GM23248 (cell line): ENCODE results near the gene IGF1R. TPM values are rescaled to one million over a fixed set of nuclear protein-coding genes. Genes with fewer than 3 reads are reported as not detected.

Source experiments
- DNase-seq: peaks from one replicate; pipeline ENCODE4 v3.0.0-alpha.2; 2015
- H2AFZ ChIP-seq: fragments of 200-600 bp; sonication (generic); 2 replicates; pipeline ENCODE4 v1.6.1; 2016; ENCODE audit warnings: antibody characterized with exemption
- H3F3A ChIP-seq: fragments of 200-600 bp; sonication (generic); 2 replicates; pipeline ENCODE4 v1.6.1; 2016; ENCODE audit warnings: mild to moderate bottlenecking, antibody characterized with exemption, mixed run types; ENCODE audit not compliant: insufficient read depth
- H3K27ac ChIP-seq: fragments of 200-600 bp; sonication (generic); 2 replicates; pipeline ENCODE4 v1.5.1; 2016; ENCODE audit warnings: mild to moderate bottlenecking
- H3K27me3 ChIP-seq: fragments of 200-600 bp; sonication (generic); replicated peaks from 2 replicates; pipeline ENCODE4 v1.6.1; 2016; ENCODE audit warnings: mild to moderate bottlenecking; ENCODE audit not compliant: insufficient read depth
- H3K36me3 ChIP-seq: fragments of 200-600 bp; sonication (generic); 2 replicates; pipeline ENCODE4 v1.6.1; 2016; ENCODE audit warnings: low read depth, mild to moderate bottlenecking
- H3K4me1 ChIP-seq: fragments of 200-600 bp; sonication (generic); 2 replicates; pipeline ENCODE4 v1.6.1; 2016; ENCODE audit warnings: mild to moderate bottlenecking; ENCODE audit not compliant: insufficient read depth
- H3K4me2 ChIP-seq: fragments of 200-600 bp; sonication (generic); one replicate; pipeline ENCODE4 v1.6.1; 2016; ENCODE audit warnings: mild to moderate bottlenecking; ENCODE audit not compliant: unreplicated experiment
- H3K4me3 ChIP-seq: fragments of 200-600 bp; sonication (generic); 2 replicates; pipeline ENCODE4 v1.5.1; 2016; ENCODE audit warnings: mild to moderate bottlenecking
- H3K79me2 ChIP-seq: fragments of 200-600 bp; sonication (generic); 2 replicates; pipeline ENCODE4 v1.6.1; 2016; ENCODE audit warnings: mild to moderate bottlenecking; ENCODE audit not compliant: insufficient read depth
- H3K9ac ChIP-seq: fragments of 200-600 bp; sonication (generic); 2 replicates; pipeline ENCODE4 v1.6.1; 2016; ENCODE audit warnings: mild to moderate bottlenecking
- H3K9me2 ChIP-seq: fragments of 200-600 bp; sonication (generic); 2 replicates; pipeline ENCODE4 v1.6.1; 2016; ENCODE audit warnings: mixed run types, mild to moderate bottlenecking, moderate library complexity; ENCODE audit not compliant: insufficient read depth
- H3K9me3 ChIP-seq: fragments of 200-600 bp; sonication (generic); one replicate; pipeline ENCODE4 v1.6.1; 2017; ENCODE audit warnings: low read depth
- H4K20me1 ChIP-seq: fragments of 200-600 bp; sonication (generic); 2 replicates; pipeline ENCODE4 v1.6.0; 2016; ENCODE audit not compliant: insufficient read depth
- EZH2 ChIP-seq: fragments of 200-600 bp; sonication (generic); IDR thresholded peaks from 2 replicates; pipeline ENCODE4 v1.6.1; 2018; ENCODE audit warnings: antibody characterized with exemption, mild to moderate bottlenecking; ENCODE audit not compliant: insufficient read depth, poor library complexity, severe bottlenecking
- EZH2phosphoT487 ChIP-seq: fragments of 200-600 bp; sonication (generic); IDR thresholded peaks from 2 replicates; pipeline ENCODE4 v1.6.1; 2018; ENCODE audit warnings: antibody characterized with exemption, moderate library complexity, mild to moderate bottlenecking, low read depth; ENCODE audit not compliant: insufficient read depth
- WGBS, 2 experiments: methylation state at CpG; one replicate each; pipeline ENCODE4 v1.1.6; 2015 to 2017; ENCODE audit warnings: low lambda C conversion rate in 2 of 2, low coverage in 1 of 2; ENCODE audit errors: missing lambda C conversion rate in 2 of 2; 5-methylcytosine and 5-hydroxymethylcytosine counted together
- in situ Hi-C: fragments of 300-500 bp; cut with MboI; formaldehyde crosslinking; loops from 2 replicates; pipeline ENCODE4 v1.15.0; 2020
- polyA plus RNA-seq: library from polyadenylated mRNA; unstranded; fragments of >200 nt; fragmentation: Nextera tagmentation; extraction: Ambion mirVana; gene quantifications from 2 replicates; pipeline ENCODE4 v1.2.1, GENCODE V29; 2016
- total RNA-seq: library from RNA; depleted of rRNA; stranded (reverse); fragments of >200 nt; shearing (Covaris generic); gene quantifications from 2 replicates; pipeline ENCODE4 v1.2.3, GENCODE V29; 2014

Gene IGF1R
- total and polyA plus RNA-seq, 2 experiments from 2014 or later: 22.0 to 48.6 TPM

DNA sequence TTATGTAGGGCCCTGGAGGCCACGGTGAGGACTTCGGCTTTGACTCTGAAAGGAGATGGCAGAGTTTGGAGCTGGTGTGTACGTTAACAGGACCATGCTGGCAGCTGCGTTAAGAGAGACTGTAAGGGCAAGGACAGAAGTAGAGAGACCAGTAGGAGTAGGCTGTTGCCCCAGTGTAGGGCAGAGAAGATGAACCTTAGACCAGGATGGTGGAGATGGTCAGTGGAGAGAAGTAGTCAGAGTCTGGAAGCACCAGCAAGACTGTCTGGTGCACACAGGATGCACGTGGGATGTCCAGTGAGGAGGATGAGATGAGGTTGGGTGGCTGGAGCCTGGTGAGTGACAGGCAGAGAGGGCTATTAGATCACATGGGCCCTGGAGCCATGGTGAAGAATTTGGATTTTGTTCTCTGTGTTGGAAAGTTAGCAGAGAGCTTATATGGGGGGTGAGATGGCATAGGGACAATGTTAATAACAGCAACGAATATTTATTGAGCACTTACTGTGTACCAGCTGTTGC lies 150.1 kb downstream of the IGF1R start:
- H3K27me3 ChIP-seq: no peaks in the 10 kb centered on the region
- H3K36me3 ChIP-seq: no peaks in the 10 kb centered on the region
- H3K4me3 ChIP-seq: no peak overlapping the region
- H3F3A ChIP-seq: peaks cover 38% of the 10 kb centered on the region
- H3K4me2 ChIP-seq: no peak overlapping the region
- peaks cover 98% of the 10 kb centered on the region for H3K79me2 ChIP-seq
- peaks cover 35% of the 10 kb centered on the region for H3K4me1 ChIP-seq
- H2AFZ ChIP-seq: no peak overlapping the region
- H3K9me3 ChIP-seq: no peaks in the 10 kb centered on the region
- TF ChIP-seq EZH2phosphoT487 (no peak), EZH2 (no peak)
- no peak overlapping the region for H3K9ac ChIP-seq
- 95 to 96% methylated on average over 6 of the region's 6 CpGs for WGBS, 2 experiments
- DNase-seq: no peak
- H3K9me2 ChIP-seq: no peaks in the 10 kb centered on the region
- in situ Hi-C loops: no loop called here
- peaks cover 42% of the 10 kb centered on the region; the same call in 1 of the 2 replicates for H4K20me1 ChIP-seq
- no peak overlapping the region for H3K27ac ChIP-seq

- Histone ChIP-seq H3K4me3 (peak overlapping the region; percentile 39), H3K36me3 (no peaks in the 10 kb centered on the region), H3K9ac (peak overlapping the region; percentile 9; the same call in 1 of the 2 replicates), H3K9me2 (no peaks in the 10 kb centered on the region), H3K4me1 (peaks cover 29% of the 10 kb centered on the region), H2AFZ (no peak overlapping the region), H4K20me1 (peaks cover 44% of the 10 kb centered on the region; the same call in 1 of the 2 replicates), H3K4me2 (peak overlapping the region; percentile 69), H3K79me2 (peaks cover 98% of the 10 kb centered on the region), H3F3A (peaks cover 42% of the 10 kb centered on the region), H3K9me3 (no peaks in the 10 kb centered on the region), H3K27ac (peak overlapping the region; percentile 29), H3K27me3 (no peaks in the 10 kb centered on the region)
- WGBS, 2 experiments: 9 to 12% methylated on average over 11 of the region's 11 CpGs
- in situ Hi-C loops: no loop called here
- peak; percentile 32 for DNase-seq
- TF ChIP-seq EZH2 (no peak), EZH2phosphoT487 (no peak)
Measured at GRCh38 chr15:98799461-98800390, 151.4 kb downstream of the IGF1R start.

GRCh38 chr15:98800437-98801233 lies 152.3 kb downstream of the IGF1R start:
- in situ Hi-C loops: no loop called here
- H3K4me2 ChIP-seq: peak overlapping the region; percentile 69
- peaks cover 44% of the 10 kb centered on the region; the same call in 1 of the 2 replicates for H4K20me1 ChIP-seq
- DNase-seq: peak; percentile 88
- no peaks in the 10 kb centered on the region for H3K27me3 ChIP-seq
- H3K9me3 ChIP-seq: no peaks in the 10 kb centered on the region
- no peaks in the 10 kb centered on the region for H3K36me3 ChIP-seq
- no peaks in the 10 kb centered on the region for H3K9me2 ChIP-seq
- H2AFZ ChIP-seq: no peak overlapping the region
- peak overlapping the region; percentile 29 for H3K27ac ChIP-seq
- peak overlapping the region; percentile 28; the same call in 1 of the 2 replicates for H3K9ac ChIP-seq
- TF ChIP-seq EZH2 (no peak), EZH2phosphoT487 (no peak)
- H3K4me3 ChIP-seq: peak overlapping the region; percentile 39
- 6 to 9% methylated on average over 10 to 11 of the region's 11 CpGs for WGBS, 2 experiments
- peaks cover 98% of the 10 kb centered on the region for H3K79me2 ChIP-seq
- H3F3A ChIP-seq: peaks cover 50% of the 10 kb centered on the region
- H3K4me1 ChIP-seq: peaks cover 27% of the 10 kb centered on the region

DNA sequence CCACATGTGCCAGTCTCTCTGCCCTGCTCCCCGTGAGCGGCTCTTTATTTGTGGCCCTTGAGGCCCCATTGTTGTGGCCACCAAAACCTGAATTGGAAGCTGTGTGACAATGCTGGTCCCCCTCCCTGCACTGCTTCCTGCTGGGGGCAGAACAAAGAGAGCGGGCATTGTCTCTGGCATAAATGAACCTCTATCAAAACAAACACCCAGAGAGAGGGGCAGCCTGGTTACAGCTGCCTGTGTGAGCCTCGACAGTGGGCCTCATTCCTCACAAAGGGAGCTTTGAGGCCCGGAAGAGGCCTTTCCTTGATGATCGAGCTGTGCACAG lies 152.9 kb downstream of the IGF1R start:
- Histone ChIP-seq H4K20me1 (peaks cover 44% of the 10 kb centered on the region; the same call in 1 of the 2 replicates), H3K9me2 (no peaks in the 10 kb centered on the region), H3K4me1 (peaks cover 27% of the 10 kb centered on the region), H3F3A (peaks cover 56% of the 10 kb centered on the region), H3K4me2 (peak overlapping the region; percentile 69), H3K79me2 (peaks cover 98% of the 10 kb centered on the region), H3K27ac (peak overlapping the region; percentile 29), H3K27me3 (no peaks in the 10 kb centered on the region), H3K4me3 (peak overlapping the region; percentile 39), H2AFZ (no peak overlapping the region), H3K9ac (peak overlapping the region; percentile 28; the same call in 1 of the 2 replicates), H3K36me3 (no peaks in the 10 kb centered on the region), H3K9me3 (no peaks in the 10 kb centered on the region)
- no peak for DNase-seq
- TF ChIP-seq EZH2: no peak
- in situ Hi-C loops: no loop called here
- WGBS, 2 experiments: 84 to 89% methylated on average over 6 of the region's 6 CpGs
